22Rv1 (cell line): ENCODE measurements around the gene TYK2.

Experiments
- ZFX ChIP-seq: fragments of 450-650 bp; IDR thresholded peaks from 2 replicates; pipeline ENCODE4 v1.6.1; 2017; ENCODE audit warnings: antibody characterized with exemption, borderline replicate concordance
- TF ChIP-seq, protein P1 (sequence below): fragments of 450-650 bp; IDR thresholded peaks from 2 replicates; pipeline ENCODE4 v1.5.1; 2017; ENCODE audit warnings: mild to moderate bottlenecking

DNA sequence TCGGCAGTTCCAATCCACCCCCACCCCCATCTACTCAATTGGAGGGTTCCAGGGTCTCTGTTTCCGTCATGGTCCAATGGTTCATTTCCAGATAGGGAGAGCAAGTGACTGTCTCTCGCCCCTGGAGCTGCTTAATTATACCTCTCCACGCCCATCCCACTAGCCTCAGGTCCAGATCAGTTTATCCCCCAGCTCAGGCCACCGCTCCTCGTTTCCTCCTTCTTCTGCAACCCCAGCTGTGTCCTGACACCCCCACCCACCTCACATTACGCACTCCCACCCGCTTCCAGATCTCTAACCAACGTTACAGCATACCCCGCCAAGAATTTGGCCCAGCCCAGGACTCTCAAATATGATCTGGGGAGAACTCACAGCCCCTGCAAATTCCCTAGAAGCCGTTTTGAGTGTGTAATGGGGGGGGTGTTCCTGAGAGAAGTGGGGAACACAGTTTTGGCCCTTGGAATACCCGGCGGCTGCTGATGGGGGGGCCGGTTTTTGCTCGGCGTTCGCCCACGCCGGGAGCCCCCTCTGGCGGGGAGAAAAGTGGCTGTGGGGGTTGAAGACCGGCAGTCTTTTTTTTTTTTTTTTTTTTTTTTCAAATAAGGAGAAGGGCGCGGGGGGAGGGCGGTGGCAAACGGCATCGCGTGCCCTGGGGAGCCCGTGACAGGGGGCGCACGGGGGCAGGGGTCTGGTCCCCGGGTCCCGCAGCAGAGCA, 38.3 kb upstream of the TYK2 start:
- TF ChIP-seq, protein P1, sequence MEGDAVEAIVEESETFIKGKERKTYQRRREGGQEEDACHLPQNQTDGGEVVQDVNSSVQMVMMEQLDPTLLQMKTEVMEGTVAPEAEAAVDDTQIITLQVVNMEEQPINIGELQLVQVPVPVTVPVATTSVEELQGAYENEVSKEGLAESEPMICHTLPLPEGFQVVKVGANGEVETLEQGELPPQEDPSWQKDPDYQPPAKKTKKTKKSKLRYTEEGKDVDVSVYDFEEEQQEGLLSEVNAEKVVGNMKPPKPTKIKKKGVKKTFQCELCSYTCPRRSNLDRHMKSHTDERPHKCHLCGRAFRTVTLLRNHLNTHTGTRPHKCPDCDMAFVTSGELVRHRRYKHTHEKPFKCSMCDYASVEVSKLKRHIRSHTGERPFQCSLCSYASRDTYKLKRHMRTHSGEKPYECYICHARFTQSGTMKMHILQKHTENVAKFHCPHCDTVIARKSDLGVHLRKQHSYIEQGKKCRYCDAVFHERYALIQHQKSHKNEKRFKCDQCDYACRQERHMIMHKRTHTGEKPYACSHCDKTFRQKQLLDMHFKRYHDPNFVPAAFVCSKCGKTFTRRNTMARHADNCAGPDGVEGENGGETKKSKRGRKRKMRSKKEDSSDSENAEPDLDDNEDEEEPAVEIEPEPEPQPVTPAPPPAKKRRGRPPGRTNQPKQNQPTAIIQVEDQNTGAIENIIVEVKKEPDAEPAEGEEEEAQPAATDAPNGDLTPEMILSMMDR, result no peak
- TF ChIP-seq ZFX, result no peak
